CD14-positive monocyte (primary cell): Measurements from ENCODE around the gene POC1B. TPM values are rescaled to one million over a fixed set of nuclear protein-coding genes. Genes with fewer than 3 reads are reported as not detected.

ENCODE experiments used
- DNase-seq, 3 donors: peaks; one replicate each; pipeline ENCODE4 v3.0.0-alpha.2; 2011 to 2022
- H2AFZ ChIP-seq: 2 replicates; pipeline ENCODE4 v1.6.0; 2012; ENCODE audit warnings: mild to moderate bottlenecking, low read depth, low read length, inconsistent platforms; ENCODE audit not compliant: insufficient read depth, poor library complexity, severe bottlenecking
- H3K27ac ChIP-seq, 2 donors: 1 replicate in 1 of 2; 2 replicates in 1 of 2; pipeline ENCODE4 v1.5.1; 2012 to 2013; ENCODE audit warnings: low read length in 2 of 2, control low read depth in 1 of 2, inconsistent platforms in 1 of 2, low read depth in 1 of 2, mild to moderate bottlenecking in 1 of 2
- H3K27me3 ChIP-seq, 2 donors: one replicate each; pipeline versions ENCODE4 v1.6.0 to v1.6.1; 2011 to 2013; ENCODE audit warnings: low read length in 2 of 2; ENCODE audit not compliant: control insufficient read depth in 2 of 2, insufficient read depth in 2 of 2
- H3K36me3 ChIP-seq, 2 donors: replicated peaks in 1 of 2; 1 replicate in 1 of 2; 2 replicates in 1 of 2; pipeline versions ENCODE4 v1.5.1 to v1.6.1; 2012 to 2013; ENCODE audit warnings: low read length in 2 of 2, control low read depth in 1 of 2, inconsistent platforms in 1 of 2, mild to moderate bottlenecking in 1 of 2; ENCODE audit not compliant: insufficient read depth in 2 of 2, control insufficient read depth in 1 of 2
- H3K4me1 ChIP-seq, 2 donors: 1 replicate in 1 of 2; 2 replicates in 1 of 2; pipeline versions ENCODE4 v1.5.1 to v1.6.1; 2012 to 2013; ENCODE audit warnings: low read length in 2 of 2, control low read depth in 1 of 2, inconsistent platforms in 1 of 2, mild to moderate bottlenecking in 1 of 2, moderate library complexity in 1 of 2; ENCODE audit not compliant: insufficient read depth in 2 of 2, control insufficient read depth in 1 of 2
- H3K4me2 ChIP-seq: replicated peaks from 2 replicates; pipeline ENCODE3; 2012; ENCODE audit warnings: low read length, moderate library complexity, mild to moderate bottlenecking; ENCODE audit not compliant: poor library complexity, severe bottlenecking; ENCODE audit errors: extremely low read depth
- H3K4me3 ChIP-seq, 3 experiments: fragments of 200-600 bp in 1 of 3; sonication (generic) in 1 of 3; replicated peaks in 1 of 3; 1 replicate in 2 of 3; 2 replicates in 1 of 3; pipeline ENCODE4 v1.5.1; 2011 to 2013; ENCODE audit warnings: low read length in 3 of 3, mild to moderate bottlenecking in 3 of 3, control low read depth in 2 of 3, low read depth in 2 of 3, inconsistent platforms in 1 of 3, moderate library complexity in 1 of 3
- H3K79me2 ChIP-seq: 2 replicates; pipeline ENCODE4 v1.6.0; 2012; ENCODE audit warnings: mild to moderate bottlenecking, control low read depth, inconsistent platforms, low read length, moderate library complexity; ENCODE audit not compliant: insufficient read depth
- H3K9ac ChIP-seq: 2 replicates; pipeline ENCODE4 v1.6.0; 2017; ENCODE audit warnings: low read length, mild to moderate bottlenecking; ENCODE audit not compliant: insufficient read depth, poor library complexity, severe bottlenecking
- H3K9me3 ChIP-seq, 2 donors: replicated peaks in 1 of 2; 1 replicate in 1 of 2; 2 replicates in 1 of 2; pipeline versions ENCODE4 v1.5.1 to v1.6.1; 2012 to 2013; ENCODE audit warnings: low read length in 2 of 2, control low read depth in 1 of 2; ENCODE audit not compliant: control insufficient read depth in 1 of 2, insufficient read depth in 1 of 2
- H4K20me1 ChIP-seq: 2 replicates; pipeline ENCODE4 v1.6.0; 2012; ENCODE audit warnings: mild to moderate bottlenecking, low read length, control low read depth, moderate library complexity; ENCODE audit not compliant: insufficient read depth
- H3K27ac Mint-ChIP-seq, 7 donors: one replicate each; pipeline ENCODE4 v1.8.0; 2020; ENCODE audit warnings: mild to moderate bottlenecking in 7 of 7, mixed read lengths in 7 of 7, moderate library complexity in 6 of 7, inconsistent platforms in 2 of 7
- H3K27me3 Mint-ChIP-seq, 3 donors: one replicate each; pipeline ENCODE4 v1.8.0; 2021 to 2022; ENCODE audit warnings: low read depth in 3 of 3, mild to moderate bottlenecking in 3 of 3, mixed read lengths in 3 of 3, moderate library complexity in 3 of 3, inconsistent platforms in 1 of 3
- H3K36me3 Mint-ChIP-seq, 2 donors: one replicate each; pipeline ENCODE4 v1.8.0; 2020; ENCODE audit warnings: mixed read lengths in 2 of 2, inconsistent platforms in 1 of 2, mild to moderate bottlenecking in 1 of 2
- H3K4me1 Mint-ChIP-seq: one replicate; pipeline ENCODE4 v1.8.0; 2020; ENCODE audit warnings: mild to moderate bottlenecking, mixed read lengths
- H3K4me3 Mint-ChIP-seq, 2 donors: one replicate each; pipeline ENCODE4 v1.8.0; 2020; ENCODE audit warnings: mild to moderate bottlenecking in 2 of 2, mixed read lengths in 2 of 2, moderate library complexity in 1 of 2
- H3K9me3 Mint-ChIP-seq, 7 donors: one replicate each; pipeline ENCODE4 v1.8.0; 2020 to 2022; ENCODE audit warnings: mixed read lengths in 7 of 7, mild to moderate bottlenecking in 6 of 7, moderate library complexity in 6 of 7, inconsistent platforms in 2 of 7
- CTCF ChIP-seq: fragments of 200-600 bp; IDR thresholded peaks from one replicate; pipeline ENCODE4 v1.8.0; 2022; ENCODE audit warnings: antibody characterized with exemption, mild to moderate bottlenecking
- WGBS: methylation state at CpG from one replicate; pipeline ENCODE4 v1.1.5; 2013; ENCODE audit warnings: missing lambda C conversion rate; ENCODE audit not compliant: insufficient coverage; 5-methylcytosine and 5-hydroxymethylcytosine counted together
- intact Hi-C, 2 donors: fragments of 100-400 bp; cut with micrococcal nuclease; formaldehyde crosslinking; loops; one replicate each; pipeline versions ENCODE4 v1.15.0 to v1.15.1; 2023
- polyA plus RNA-seq, 3 donors: library from polyadenylated mRNA; depleted of rRNA in 1 of 3; unstranded in 2 of 3; stranded (reverse) in 1 of 3; fragments of 300-500 nt in 2 of 3; fragments of >200 nt in 1 of 3; fragmentation: Illumina TruSeq in 2 of 3; gene quantifications; 1 replicate in 2 of 3; 2 replicates in 1 of 3; pipeline ENCODE4 v1.2.3, GENCODE V29; 2012 to 2021

POC1B gene
- polyA plus RNA-seq, 3 donors = 8.4 to 32.0 (median 29.7) TPM

GRCh38 chr12:89383235-89384049 lies 142.4 kb downstream of the POC1B start:
- H2AFZ ChIP-seq = no peak overlapping the region
- Mint-ChIP-seq H3K36me3 (no peaks in the 10 kb centered on the region), H3K27me3 (peaks cover 0 to 6% (median 2%) of the 10 kb centered on the region in 3 donors), H3K27ac (peak overlapping the region; percentile 71 to 89 (median 83)), H3K4me3 (peak overlapping the region in 1 of 2 donors; percentile 35), H3K9me3 (peaks cover 0 to 2% (median 0%) of the 10 kb centered on the region in 7 donors), H3K4me1 (peaks cover 43% of the 10 kb centered on the region)
- peak in 2 of 3 donors; percentile 32 to 47 for DNase-seq
- peak overlapping the region; percentile 52 for H3K4me2 ChIP-seq
- peak overlapping the region; percentile 48 to 77 for H3K27ac ChIP-seq
- H3K9me3 ChIP-seq = no peaks in the 10 kb centered on the region
- WGBS = no CpG with 5 or more reads among the region's 6 CpGs
- peaks cover 40 to 47% of the 10 kb centered on the region in 2 donors for H3K4me1 ChIP-seq
- H3K79me2 ChIP-seq = no peaks in the 10 kb centered on the region
- H4K20me1 ChIP-seq = no peaks in the 10 kb centered on the region
- no peaks in the 10 kb centered on the region for H3K27me3 ChIP-seq
- intact Hi-C loops = no loop called here
- peak overlapping the region in 1 of 3 experiments; percentile 39 for H3K4me3 ChIP-seq
- no peak overlapping the region for H3K9ac ChIP-seq
- TF ChIP-seq CTCF = no peak
- H3K36me3 ChIP-seq = no peaks in the 10 kb centered on the region

GRCh38 chr12:89382328-89382727 lies 143.5 kb downstream of the POC1B start:
- peak overlapping the region in 1 of 2 donors; percentile 46 for H3K4me3 Mint-ChIP-seq

More at GRCh38 chr12:89382328-89382727, 143.5 kb downstream of the POC1B start:
- Histone ChIP-seq H3K9me3 (no peaks in the 10 kb centered on the region), H3K4me1 (peaks cover 40 to 47% of the 10 kb centered on the region in 2 donors), H3K27ac (peak overlapping the region in 1 of 2 donors; percentile 46), H2AFZ (no peak overlapping the region), H3K4me3 (peak overlapping the region in 1 of 3 experiments; percentile 22), H3K4me2 (peak overlapping the region; percentile 52), H3K9ac (no peak overlapping the region), H3K27me3 (no peaks in the 10 kb centered on the region), H4K20me1 (no peaks in the 10 kb centered on the region), H3K79me2 (no peaks in the 10 kb centered on the region), H3K36me3 (no peaks in the 10 kb centered on the region)
- H3K36me3 Mint-ChIP-seq = no peaks in the 10 kb centered on the region
- H3K9me3 Mint-ChIP-seq = peaks cover 0 to 2% (median 0%) of the 10 kb centered on the region in 7 donors
- peaks cover 41% of the 10 kb centered on the region for H3K4me1 Mint-ChIP-seq
- no peak for TF ChIP-seq CTCF
- intact Hi-C loops = no loop called here
- H3K27me3 Mint-ChIP-seq = peaks cover 0 to 6% (median 0%) of the 10 kb centered on the region in 3 donors
- H3K27ac Mint-ChIP-seq = peak overlapping the region; percentile 15 to 86 (median 55)
- no CpG with 5 or more reads among the region's 5 CpGs for WGBS
- peak; percentile 42 to 65 (median 52) for DNase-seq
